Activated CD8-positive, alpha-beta T cell treated with anti-CD3 and anti-CD28 coated beads, Interleukin-2, amount 10 ng/mL, durations not matched to agents 7 days and 5 days (primary cell): ENCODE data around the gene MICU1. TPM values are rescaled to one million over a fixed set of nuclear protein-coding genes. Genes with fewer than 3 reads are reported as not detected.

ENCODE experiments used
- ATAC-seq: fragments of 150-1000 bp; cut with Tn5 transposase; one replicate; pipeline ENCODE4 v1.10.0; 2021; ENCODE audit warnings: moderate library complexity
- CTCF ChIA-PET: fragments of 350-600 bp; sonication (Branson Sonifier 250); formaldehyde crosslinking; loops from one replicate; lab custom pipeline; 2021; ENCODE audit warnings: antibody characterized with exemption; lab: Charles Lee
- POLR2A ChIA-PET: fragments of 350-600 bp; sonication (Branson Sonifier 250); formaldehyde crosslinking; loops from one replicate; lab custom pipeline; 2021; ENCODE audit warnings: antibody characterized with exemption; lab: Charles Lee
- DNase-seq: peaks from one replicate; pipeline ENCODE4 v3.0.0-alpha.2; 2020
- H3K27ac Mint-ChIP-seq: one replicate; pipeline ENCODE4 v1.8.0; 2021; ENCODE audit warnings: mild to moderate bottlenecking, mixed read lengths
- H3K27me3 Mint-ChIP-seq: one replicate; pipeline ENCODE4 v1.8.0; 2021; ENCODE audit warnings: low read depth, mixed read lengths
- H3K36me3 Mint-ChIP-seq: one replicate; pipeline ENCODE4 v1.8.0; 2021; ENCODE audit warnings: low read depth, mixed read lengths
- H3K4me1 Mint-ChIP-seq: one replicate; pipeline ENCODE4 v1.8.0; 2021; ENCODE audit warnings: low read depth, mixed read lengths
- H3K4me3 Mint-ChIP-seq: one replicate; pipeline ENCODE4 v1.8.0; 2021; ENCODE audit warnings: mild to moderate bottlenecking, mixed read lengths
- H3K9me3 Mint-ChIP-seq: one replicate; pipeline ENCODE4 v1.8.0; 2022; ENCODE audit warnings: mixed read lengths; ENCODE audit not compliant: insufficient read depth
- total RNA-seq, 2 experiments: library from RNA; stranded (reverse); gene quantifications; one replicate each; pipeline ENCODE4 v1.2.3, GENCODE V29; 2021

MICU1 gene
- total RNA-seq, 2 experiments from 2014 or later = 23.4 to 26.9 TPM

DNA sequence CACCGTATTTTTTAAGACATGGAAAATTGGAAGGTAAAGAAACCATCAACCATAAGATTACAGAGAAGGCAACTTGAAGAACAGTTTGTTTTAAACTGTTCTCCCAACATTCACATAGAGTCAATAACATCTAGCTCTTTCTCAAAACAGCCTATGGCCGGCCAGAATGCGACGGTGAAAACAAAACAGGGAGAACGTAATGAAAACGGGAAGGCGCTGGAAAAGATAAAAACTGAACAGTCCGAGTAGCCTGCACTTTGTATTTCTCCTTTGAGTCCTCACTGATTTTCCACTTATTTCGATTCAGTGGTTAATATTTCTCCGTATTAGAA, 637 bp downstream of the MICU1 start:
- peaks cover 2% of the 10 kb centered on the region for H3K36me3 Mint-ChIP-seq
- CTCF ChIA-PET = interaction anchor here (0.9 to 1.8 kb wide), 4 partner anchors 12 to 70 kb away, joined by 3 to 4 read pairs (median 4); no protein-coding TSS in a partner anchor
- H3K4me1 Mint-ChIP-seq = peaks cover 19% of the 10 kb centered on the region
- POLR2A ChIA-PET = interaction anchor here (0.8 to 1.2 kb wide), 4 partner anchors 57 to 409 kb away, joined by 3 to 4 read pairs (median 3); partner anchors contain the start of genes ASCC1 and MCU
- H3K27ac Mint-ChIP-seq = peak overlapping the region; percentile 87
- no peaks in the 10 kb centered on the region for H3K27me3 Mint-ChIP-seq
- H3K4me3 Mint-ChIP-seq = peak overlapping the region; percentile 99
- no peak for DNase-seq
- H3K9me3 Mint-ChIP-seq = no peaks in the 10 kb centered on the region
- ATAC-seq = no peak

DNA sequence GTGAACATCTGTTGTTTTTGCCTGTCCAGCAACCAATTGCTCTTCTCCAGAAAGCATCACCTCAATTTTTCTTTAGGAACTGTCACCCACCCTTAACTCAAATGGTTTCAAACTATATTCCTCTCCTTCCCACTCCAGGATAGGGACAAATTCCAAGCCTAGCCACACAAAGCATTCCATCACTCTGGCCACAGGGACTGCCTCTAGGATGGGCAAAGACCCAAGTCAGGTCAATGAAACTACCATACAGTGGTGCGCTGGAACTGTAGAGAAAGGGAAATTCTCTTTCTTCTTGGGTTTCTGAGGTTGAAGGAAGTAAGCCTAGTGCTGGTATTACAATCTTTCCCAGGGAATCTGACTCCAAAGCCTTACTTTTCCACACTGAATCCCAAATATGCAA, 3.6 kb downstream of the MICU1 start:
- no peak for DNase-seq
- peaks cover 2% of the 10 kb centered on the region for H3K36me3 Mint-ChIP-seq
- POLR2A ChIA-PET = no interaction called here

DNA sequence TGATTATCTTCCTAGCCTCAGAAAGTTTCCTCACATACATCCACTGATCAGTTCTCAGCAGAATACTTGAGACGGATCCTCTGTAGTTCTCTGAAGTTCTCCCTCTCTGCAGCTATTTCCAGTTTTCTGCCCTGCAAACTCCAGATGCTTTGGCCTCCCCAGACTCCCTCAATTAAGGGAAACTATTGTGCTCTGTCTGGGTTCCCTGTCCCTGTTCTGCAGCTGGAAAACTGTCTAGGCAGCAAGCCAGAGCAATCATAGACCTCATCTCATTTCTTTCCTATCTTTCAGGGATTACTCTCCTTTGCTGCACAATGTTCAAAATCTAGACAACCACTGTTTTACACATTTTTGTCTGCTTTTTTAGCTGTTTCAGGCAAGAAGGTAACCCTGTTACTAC, 9.2 kb downstream of the MICU1 start:
- Mint-ChIP-seq H3K27me3 (no peaks in the 10 kb centered on the region), H3K9me3 (peaks cover 4% of the 10 kb centered on the region), H3K4me1 (peaks cover 3% of the 10 kb centered on the region), H3K4me3 (no peak overlapping the region), H3K36me3 (peaks cover 11% of the 10 kb centered on the region), H3K27ac (no peak overlapping the region)
- ATAC-seq (no peak), DNase-seq (no peak)
- ChIA-PET CTCF (no interaction called here), POLR2A (interaction anchor here (0.6 kb wide), 1 partner anchor 673 kb away, joined by 3 read pairs; no protein-coding TSS in a partner anchor)

More for the DNA sequence above, 3.6 kb downstream of the MICU1 start:
- no peak for ATAC-seq
- no peaks in the 10 kb centered on the region for H3K27me3 Mint-ChIP-seq
- no peak overlapping the region for H3K4me3 Mint-ChIP-seq
- H3K9me3 Mint-ChIP-seq = no peaks in the 10 kb centered on the region
- CTCF ChIA-PET = no interaction called here
- no peak overlapping the region for H3K27ac Mint-ChIP-seq
- H3K4me1 Mint-ChIP-seq = peaks cover 19% of the 10 kb centered on the region

DNA sequence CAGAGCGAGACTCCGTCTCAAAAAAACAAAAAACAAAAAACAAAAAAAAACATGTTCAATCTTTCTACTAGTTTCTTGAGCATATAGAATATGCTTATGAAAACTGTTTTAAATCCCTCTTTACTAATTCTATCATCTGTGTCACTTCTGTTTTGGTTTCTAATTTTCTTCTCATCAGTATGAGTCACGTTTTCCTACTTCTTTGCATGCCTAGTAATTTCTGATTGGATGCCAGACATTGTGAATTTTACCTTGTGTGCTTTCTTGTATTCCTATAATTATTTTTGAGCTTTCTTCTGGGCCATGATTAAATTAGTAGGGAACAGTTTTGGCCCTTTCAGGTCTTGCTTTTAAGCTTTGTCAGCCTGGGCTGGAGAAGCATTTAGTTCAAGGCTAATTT, 9.9 kb downstream of the MICU1 start:
- no peak overlapping the region for H3K27ac Mint-ChIP-seq
- ATAC-seq (no peak), DNase-seq (no peak)
- no peak overlapping the region for H3K4me3 Mint-ChIP-seq
- no peaks in the 10 kb centered on the region for H3K27me3 Mint-ChIP-seq
- peaks cover 4% of the 10 kb centered on the region for H3K9me3 Mint-ChIP-seq
- H3K4me1 Mint-ChIP-seq = peaks cover 6% of the 10 kb centered on the region
- ChIA-PET POLR2A (interaction anchor here (0.6 kb wide), 1 partner anchor 672 kb away, joined by 3 read pairs; no protein-coding TSS in a partner anchor), CTCF (no interaction called here)
- peaks cover 11% of the 10 kb centered on the region for H3K36me3 Mint-ChIP-seq

DNA sequence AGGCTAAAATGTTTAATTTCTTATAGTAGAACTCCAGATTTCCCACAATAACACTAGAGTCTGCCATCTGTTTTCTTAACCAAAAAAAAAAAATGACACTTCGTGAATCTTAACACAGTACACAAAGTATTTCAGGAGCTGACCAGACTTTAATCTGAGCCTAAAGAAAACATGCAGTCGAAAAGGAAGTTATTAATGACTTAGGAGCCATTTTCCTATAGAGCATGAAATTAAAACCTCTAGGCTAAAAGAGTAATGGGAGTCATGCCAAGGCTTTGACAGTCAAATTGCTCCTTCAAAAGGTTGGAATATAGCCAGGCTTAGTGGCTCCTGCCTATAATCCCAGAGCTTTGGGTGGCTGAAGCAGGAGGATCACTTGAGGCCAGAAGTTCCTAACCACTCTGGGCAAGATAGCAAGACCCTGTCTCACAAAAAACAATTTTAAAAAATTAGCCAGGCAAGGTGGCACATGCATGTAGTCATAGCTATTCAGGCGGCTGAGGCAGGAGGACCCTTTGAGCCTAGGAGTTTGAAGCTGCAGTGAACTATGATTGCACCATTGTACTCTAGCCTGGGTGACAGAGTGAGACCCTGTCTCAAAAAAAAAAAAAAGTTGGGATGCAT, 13.6 kb downstream of the MICU1 start:
- H3K27ac Mint-ChIP-seq = no peak overlapping the region
- CTCF ChIA-PET = no interaction called here
- H3K4me1 Mint-ChIP-seq = peaks cover 6% of the 10 kb centered on the region
- ATAC-seq (no peak), DNase-seq (no peak)
- peaks cover 12% of the 10 kb centered on the region for H3K36me3 Mint-ChIP-seq
- no peaks in the 10 kb centered on the region for H3K27me3 Mint-ChIP-seq
- POLR2A ChIA-PET = interaction anchor here (0.5 to 0.6 kb wide), 2 partner anchors 74 to 185 kb away, joined by 3 read pairs; no protein-coding TSS in a partner anchor
- no peak overlapping the region for H3K4me3 Mint-ChIP-seq
- H3K9me3 Mint-ChIP-seq = peaks cover 4% of the 10 kb centered on the region

DNA sequence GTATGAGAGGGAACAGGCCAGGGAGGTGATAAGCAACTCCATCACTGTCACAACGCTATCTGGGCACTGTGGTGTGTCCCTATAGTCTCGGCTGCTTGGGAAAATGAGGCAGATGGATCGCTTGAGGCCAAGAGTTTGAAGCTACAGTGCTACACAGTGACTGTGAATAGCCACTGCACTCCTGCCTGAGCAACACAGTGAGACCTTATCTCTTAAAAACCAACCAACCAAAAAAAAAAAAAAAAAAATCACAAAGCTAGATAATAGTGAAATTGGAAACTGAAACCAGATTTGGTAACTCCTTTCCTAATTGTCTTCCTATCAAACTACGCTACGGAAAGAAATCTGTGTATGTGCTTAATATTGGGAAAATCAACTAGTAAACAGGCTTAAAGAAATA, 14.1 kb downstream of the MICU1 start:
- ATAC-seq (no peak), DNase-seq (no peak)
- POLR2A ChIA-PET = interaction anchor here (0.5 to 0.6 kb wide), 2 partner anchors 74 to 186 kb away, joined by 3 read pairs; no protein-coding TSS in a partner anchor
- peaks cover 6% of the 10 kb centered on the region for H3K4me1 Mint-ChIP-seq
- H3K27me3 Mint-ChIP-seq = no peaks in the 10 kb centered on the region
- H3K27ac Mint-ChIP-seq = no peak overlapping the region
- H3K4me3 Mint-ChIP-seq = no peak overlapping the region
- H3K36me3 Mint-ChIP-seq = peaks cover 10% of the 10 kb centered on the region
- CTCF ChIA-PET = no interaction called here
- H3K9me3 Mint-ChIP-seq = peaks cover 4% of the 10 kb centered on the region

DNA sequence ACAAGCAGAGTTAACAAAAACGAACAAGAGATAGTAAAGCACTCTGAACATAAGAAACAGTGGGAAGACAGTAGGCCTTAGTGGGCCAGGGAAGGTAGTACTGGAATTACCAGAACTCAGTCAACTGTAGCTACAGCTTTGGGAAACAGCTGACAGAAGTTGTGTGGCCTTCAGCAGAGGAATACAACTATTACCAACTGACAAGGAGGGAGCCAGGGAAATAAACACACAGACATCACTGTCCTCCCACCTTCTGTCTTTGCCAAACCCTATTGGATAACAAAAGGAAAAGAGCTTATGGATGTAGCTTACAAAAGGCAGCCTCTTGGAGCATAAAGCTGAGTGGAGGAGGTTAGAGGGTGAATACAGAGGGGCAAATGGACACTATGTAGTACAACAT, 15.4 kb downstream of the MICU1 start:
- H3K9me3 Mint-ChIP-seq = no peaks in the 10 kb centered on the region
- no peak overlapping the region for H3K4me3 Mint-ChIP-seq
- peaks cover 6% of the 10 kb centered on the region for H3K4me1 Mint-ChIP-seq
- peaks cover 5% of the 10 kb centered on the region for H3K36me3 Mint-ChIP-seq
- H3K27me3 Mint-ChIP-seq = no peaks in the 10 kb centered on the region
- ATAC-seq (no peak), DNase-seq (no peak)
- H3K27ac Mint-ChIP-seq = no peak overlapping the region
- CTCF ChIA-PET = no interaction called here
- POLR2A ChIA-PET = interaction anchor here (0.6 kb wide), 1 partner anchor 8 kb away, joined by 3 read pairs; no protein-coding TSS in a partner anchor

DNA sequence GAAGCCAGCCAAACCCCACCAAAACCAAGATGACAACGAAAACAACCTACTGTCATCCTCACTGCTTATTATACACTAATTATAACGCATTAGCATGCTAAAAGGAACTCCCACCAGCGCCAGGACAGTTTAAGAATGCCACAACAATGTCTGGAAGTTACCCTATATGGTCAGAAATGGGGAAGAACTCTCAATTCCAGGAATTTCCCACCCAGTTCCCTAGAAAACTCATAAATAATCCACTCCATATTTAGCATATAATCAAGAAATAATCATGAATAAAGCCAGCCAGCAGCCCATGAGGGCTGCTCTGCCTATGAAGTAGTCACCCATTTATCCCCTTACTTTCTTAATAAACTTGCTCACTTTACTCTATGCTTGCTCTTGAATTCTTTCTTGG, 20.8 kb downstream of the MICU1 start:
- CTCF ChIA-PET = no interaction called here
- ATAC-seq = no peak

DNA sequence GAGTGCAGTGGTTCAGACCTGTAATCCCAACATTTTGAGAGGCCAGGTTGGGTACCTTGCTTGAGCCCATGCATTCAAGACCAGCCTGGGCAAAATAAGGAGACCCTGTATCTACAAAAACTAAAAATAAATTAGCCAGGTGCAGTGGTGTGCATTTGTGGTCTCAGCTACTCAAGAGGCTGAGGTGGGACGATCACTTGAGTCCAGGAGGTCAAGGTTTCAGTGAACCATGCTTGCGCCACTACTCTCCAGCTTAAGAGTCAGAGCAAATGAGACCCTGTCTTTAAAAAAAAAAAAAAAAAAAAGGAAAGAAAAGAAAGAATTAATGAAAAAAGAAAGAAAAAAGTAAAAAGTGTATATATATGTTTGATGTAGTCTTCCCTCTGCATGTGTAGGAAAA, 24.7 kb downstream of the MICU1 start:
- CTCF ChIA-PET = no interaction called here
- no peak overlapping the region for H3K27ac Mint-ChIP-seq
- H3K36me3 Mint-ChIP-seq = no peaks in the 10 kb centered on the region
- H3K4me3 Mint-ChIP-seq = no peak overlapping the region
- no peaks in the 10 kb centered on the region for H3K27me3 Mint-ChIP-seq
- no peak for ATAC-seq
- DNase-seq = no peak
- H3K4me1 Mint-ChIP-seq = no peaks in the 10 kb centered on the region
- POLR2A ChIA-PET = no interaction called here
- H3K9me3 Mint-ChIP-seq = no peaks in the 10 kb centered on the region

More for the DNA sequence above, 20.8 kb downstream of the MICU1 start:
- POLR2A ChIA-PET = no interaction called here
- Mint-ChIP-seq H3K36me3 (peaks cover 2% of the 10 kb centered on the region), H3K27ac (no peak overlapping the region), H3K27me3 (no peaks in the 10 kb centered on the region), H3K9me3 (no peaks in the 10 kb centered on the region), H3K4me1 (no peaks in the 10 kb centered on the region), H3K4me3 (no peak overlapping the region)
- DNase-seq = no peak

DNA sequence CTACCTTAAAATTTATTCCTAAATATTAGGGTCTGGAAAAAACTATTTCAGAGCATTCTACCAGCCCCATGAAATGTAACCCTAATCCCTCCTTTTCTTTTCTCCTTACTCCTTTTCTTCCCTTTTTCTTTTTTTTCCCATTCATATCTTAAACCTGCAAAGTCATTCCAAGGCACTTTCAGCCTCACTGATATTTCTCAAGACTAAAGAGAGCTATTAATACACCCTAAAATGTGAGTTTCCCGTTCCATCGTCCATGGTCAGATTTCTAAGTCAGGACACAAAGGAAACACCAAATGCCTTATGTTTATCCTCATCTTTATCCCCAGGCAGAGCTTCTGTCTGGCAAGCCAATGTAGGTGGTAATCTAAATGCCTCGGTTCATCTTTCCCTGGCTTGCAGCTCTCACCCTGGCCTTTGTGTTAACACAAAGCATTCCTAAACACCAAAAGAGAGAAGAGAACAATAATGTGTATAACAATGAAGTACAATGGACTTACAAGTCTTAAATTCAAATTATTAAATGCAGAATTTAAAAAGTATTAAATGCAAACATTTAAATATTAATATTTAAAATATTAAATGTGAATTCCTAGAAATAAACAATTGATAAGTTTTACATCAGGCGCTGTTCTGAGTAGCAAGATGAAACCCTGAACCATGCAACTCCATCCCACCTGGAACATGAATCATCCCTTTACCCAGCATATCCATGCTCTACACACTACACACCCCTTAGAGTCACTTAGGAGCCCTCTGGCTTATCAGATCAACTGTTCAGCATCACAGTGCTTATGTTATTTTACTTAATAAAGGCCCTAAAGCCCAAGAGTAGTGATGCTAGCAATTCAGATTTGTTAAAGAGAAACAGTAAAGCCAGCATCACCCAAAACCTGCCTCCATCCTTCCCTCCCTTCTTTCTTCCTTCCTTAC, 26.8 kb downstream of the MICU1 start:
- Mint-ChIP-seq H3K36me3 (no peaks in the 10 kb centered on the region), H3K4me3 (no peak overlapping the region), H3K27me3 (no peaks in the 10 kb centered on the region), H3K27ac (no peak overlapping the region), H3K4me1 (no peaks in the 10 kb centered on the region), H3K9me3 (no peaks in the 10 kb centered on the region)
- no peak for ATAC-seq
- ChIA-PET CTCF (no interaction called here), POLR2A (no interaction called here)
- no peak for DNase-seq

DNA sequence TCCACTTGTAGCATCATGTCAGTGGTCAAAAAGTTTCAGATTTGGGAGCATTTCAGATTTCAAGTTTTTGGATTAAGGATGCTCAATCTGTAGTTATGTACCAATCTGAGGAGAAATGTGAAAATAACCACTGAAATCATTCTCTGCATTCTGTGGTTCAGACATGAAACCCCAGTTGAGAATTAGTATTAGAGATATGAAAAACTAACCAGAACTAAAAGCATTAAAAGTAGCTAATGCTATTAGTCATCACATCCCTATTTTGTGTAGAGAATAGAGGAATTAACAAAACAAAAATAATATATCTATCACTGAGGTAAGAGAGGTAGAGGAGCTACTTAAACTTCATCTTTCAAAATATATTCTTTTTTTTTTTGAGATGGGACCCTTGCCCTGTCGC, 28.0 kb downstream of the MICU1 start:
- Mint-ChIP-seq H3K27ac (no peak overlapping the region), H3K36me3 (no peaks in the 10 kb centered on the region), H3K9me3 (no peaks in the 10 kb centered on the region), H3K4me1 (no peaks in the 10 kb centered on the region), H3K4me3 (no peak overlapping the region), H3K27me3 (no peaks in the 10 kb centered on the region)
- ChIA-PET CTCF (no interaction called here), POLR2A (interaction anchor here (0.6 kb wide), 1 partner anchor 721 kb away, joined by 3 read pairs; no protein-coding TSS in a partner anchor)
- ATAC-seq (no peak), DNase-seq (no peak)

DNA sequence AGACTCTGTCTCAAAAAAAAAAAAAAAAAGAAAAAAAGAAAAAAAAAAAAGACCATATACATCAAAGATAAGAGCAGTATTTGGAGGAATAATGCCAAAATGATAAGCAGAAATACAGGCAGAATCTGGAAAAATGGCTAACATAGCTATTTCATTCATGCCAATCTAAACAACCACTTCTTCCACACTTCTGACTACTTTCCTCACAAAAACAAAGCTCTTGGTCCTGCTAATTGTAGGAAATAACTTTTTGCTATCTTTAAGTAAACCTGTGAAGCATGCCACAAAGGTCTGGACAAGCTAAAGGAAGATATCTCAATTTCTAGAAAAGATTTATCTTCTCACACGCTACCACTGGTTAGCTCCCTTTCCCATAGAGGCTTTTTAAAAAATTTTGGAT, 30.4 kb downstream of the MICU1 start:
- no peak for ATAC-seq
- Mint-ChIP-seq H3K9me3 (no peaks in the 10 kb centered on the region), H3K4me3 (no peak overlapping the region), H3K36me3 (peaks cover 4% of the 10 kb centered on the region), H3K27me3 (no peaks in the 10 kb centered on the region), H3K27ac (no peak overlapping the region), H3K4me1 (peaks cover 2% of the 10 kb centered on the region)
- DNase-seq = no peak
- ChIA-PET POLR2A (no interaction called here), CTCF (no interaction called here)
